ENCODE results near the gene S100A14. TPM values are rescaled to one million over a fixed set of nuclear protein-coding genes. Genes with fewer than 3 reads are reported as not detected.
"Not testable (repeated sequence)": the region's sequence is repeated elsewhere in the genome, so short reads cannot be mapped to it uniquely, and the experiment has no call there.

S100A14 gene
- total RNA-seq, 1 donor from 2014 or later, result 1,221 TPM

GRCh38 chr1:153643816-153644215 lies 27.7 kb upstream of the S100A14 start:
- FAIRE-seq (no peak), DNase-seq (ENCODE audit: low read depth) (no peak)
- H3K36me3 ChIP-seq (ENCODE audit: control insufficient read depth, insufficient read depth, low read length), result peaks cover 19% of the 10 kb centered on the region
- no peak for TF ChIP-seq CTCF (IDR thresholded peaks at IDR 0.05; ENCODE audit: insufficient read depth, low read length, severe bottlenecking)
- no peak overlapping the region for H3K4me3 ChIP-seq (ENCODE audit: low read depth, low read length)
- no peaks in the 10 kb centered on the region for H3K27me3 ChIP-seq (ENCODE audit: control insufficient read depth, insufficient read depth, low read length)

- H3K27me3 ChIP-seq (ENCODE audit: control insufficient read depth, insufficient read depth, low read length), result no peaks in the 10 kb centered on the region
- H3K36me3 ChIP-seq (ENCODE audit: control insufficient read depth, insufficient read depth, low read length), result peaks cover 23% of the 10 kb centered on the region
- TF ChIP-seq CTCF (IDR thresholded peaks at IDR 0.05; ENCODE audit: insufficient read depth, low read length, severe bottlenecking), result no peak
- no peak for DNase-seq (ENCODE audit: low read depth)
- no peak overlapping the region for H3K4me3 ChIP-seq (ENCODE audit: low read depth, low read length)
- FAIRE-seq, result no peak
These were observed 27.0 kb upstream of the S100A14 start for GRCh38 chr1:153643100-153643499.

GRCh38 chr1:153642161-153642560 lies 26.0 kb upstream of the S100A14 start:
- no peak for FAIRE-seq
- H3K36me3 ChIP-seq (ENCODE audit: control insufficient read depth, insufficient read depth, low read length), result peaks cover 23% of the 10 kb centered on the region
- DNase-seq (ENCODE audit: low read depth), result no peak

GRCh38 chr1:153640861-153641260 lies 24.7 kb upstream of the S100A14 start:
- no peak for TF ChIP-seq CTCF (IDR thresholded peaks at IDR 0.05; ENCODE audit: insufficient read depth, low read length, severe bottlenecking)
- FAIRE-seq, result no peak
- Histone ChIP-seq H3K36me3 (ENCODE audit: control insufficient read depth, insufficient read depth, low read length) (peaks cover 29% of the 10 kb centered on the region), H3K4me3 (ENCODE audit: low read depth, low read length) (no peak overlapping the region), H3K27me3 (ENCODE audit: control insufficient read depth, insufficient read depth, low read length) (no peaks in the 10 kb centered on the region)
- no peak for DNase-seq (ENCODE audit: low read depth)

More at GRCh38 chr1:153642161-153642560, 26.0 kb upstream of the S100A14 start:
- H3K27me3 ChIP-seq (ENCODE audit: control insufficient read depth, insufficient read depth, low read length), result no peaks in the 10 kb centered on the region
- TF ChIP-seq CTCF (IDR thresholded peaks at IDR 0.05; ENCODE audit: insufficient read depth, low read length, severe bottlenecking), result no peak
- H3K4me3 ChIP-seq (ENCODE audit: low read depth, low read length), result no peak overlapping the region

- H3K4me3 ChIP-seq (ENCODE audit: low read depth, low read length); DNase-seq (ENCODE audit: low read depth); FAIRE-seq; H3K27me3 ChIP-seq (ENCODE audit: control insufficient read depth, insufficient read depth, low read length): not testable (repeated sequence)
- H3K36me3 ChIP-seq (ENCODE audit: control insufficient read depth, insufficient read depth, low read length), result peaks cover 30% of the 10 kb centered on the region
These were observed 24.1 kb upstream of the S100A14 start for GRCh38 chr1:153640213-153640612.

- TF ChIP-seq CTCF (IDR thresholded peaks at IDR 0.05; ENCODE audit: insufficient read depth, low read length, severe bottlenecking), result no peak
- no peak overlapping the region for H3K4me3 ChIP-seq (ENCODE audit: low read depth, low read length)
- H3K27me3 ChIP-seq (ENCODE audit: control insufficient read depth, insufficient read depth, low read length), result no peaks in the 10 kb centered on the region
- DNase-seq (ENCODE audit: low read depth) (no peak), FAIRE-seq (no peak)
- H3K36me3 ChIP-seq (ENCODE audit: control insufficient read depth, insufficient read depth, low read length), result peaks cover 29% of the 10 kb centered on the region
These were observed 23.2 kb upstream of the S100A14 start for GRCh38 chr1:153639280-153639679.
